ENCODE results near the gene CCDC117. TPM values are rescaled to one million over a fixed set of nuclear protein-coding genes. Genes with fewer than 3 reads are reported as not detected.

Gene CCDC117
- polyA plus RNA-seq, 1 of the 3 experiments (the other 2 are of a cell fraction) = 4.2 TPM

GRCh38 chr22:28741200-28741784 is 31.2 kb upstream of the CCDC117 start:
- H4K20me1 ChIP-seq (ENCODE audit: insufficient read depth) = no peaks in the 10 kb centered on the region
- DNase-seq = no peak
- peaks cover 19% of the 10 kb centered on the region in 2 experiments for H3K36me3 ChIP-seq (replicated peaks in 1 of 2; ENCODE audit: control insufficient read depth in 1 of 2, insufficient read depth in 2 of 2, low read length in 1 of 2)
- H3K4me2 ChIP-seq = peak overlapping the region; percentile 90
- peak overlapping the region; percentile 59; the same call in 1 of the 2 replicates for H3K9ac ChIP-seq
- H3K27me3 ChIP-seq (ENCODE audit: insufficient read depth) = no peaks in the 10 kb centered on the region
- peaks cover 11% of the 10 kb centered on the region for H3F3A ChIP-seq (replicated peaks; ENCODE audit: insufficient read depth)
- POLR2A ChIA-PET = interaction anchor here (0.7 to 1.3 kb wide), 3 partner anchors 9 to 62 kb away, joined by 3 to 4 read pairs (median 3); partner anchors contain the start of gene TTC28
- CTCF ChIA-PET = interaction anchor here (1.0 kb wide), 1 partner anchor 88 kb away, joined by 3 read pairs; no protein-coding TSS in a partner anchor
- peak overlapping the region; percentile 84 for H2AFZ ChIP-seq (ENCODE audit: low read depth)
- peaks cover 0 to 11% of the 10 kb centered on the region in 2 experiments; a peak in 1 of 4 replicates for H3K4me1 ChIP-seq (ENCODE audit: control insufficient read depth in 1 of 2, insufficient read depth in 2 of 2, low read depth in 1 of 2, low read length in 1 of 2)
- H3K79me2 ChIP-seq (ENCODE audit: insufficient read depth) = peaks cover 45% of the 10 kb centered on the region
- 5% methylated on average over 18 of the region's 18 CpGs for WGBS (ENCODE audit: low lambda C conversion rate)
- no peaks in the 10 kb centered on the region for H3K9me2 ChIP-seq
- peak overlapping the region; percentile 74 to 90 for H3K4me3 ChIP-seq (ENCODE audit: low read depth in 2 of 2, low read length in 1 of 2)
- H3K9me3 ChIP-seq = no peaks in the 10 kb centered on the region
- peak overlapping the region; percentile 18 to 44; a peak in 3 of 4 replicates for H3K27ac ChIP-seq (ENCODE audit: low read depth in 2 of 2, low read length in 1 of 2)
- TF ChIP-seq RAD21 (IDR thresholded peaks at IDR 0.05; ENCODE audit: low read length) (no peak), GATA2 (CRISPR knock-in tag; IDR thresholded peaks at IDR 0.05) (no peak), REST (IDR thresholded peaks at IDR 0.05; ENCODE audit: low read depth, low read length) (no peak), NFIC (IDR thresholded peaks at IDR 0.05; ENCODE audit: borderline replicate concordance) (no peak), POLR2AphosphoS5 (IDR thresholded peaks at IDR 0.05; ENCODE audit: low read depth, low read length) (no peak), FOXJ3 (CRISPR knock-in tag; IDR thresholded peaks at IDR 0.05) (no peak), JUND (IDR thresholded peaks at IDR 0.05) (peak; percentile 43), USF1 (IDR thresholded peaks at IDR 0.05; ENCODE audit: borderline replicate concordance, low read depth) (no peak), IRF3 (IDR thresholded peaks at IDR 0.05; ENCODE audit: low read depth, low read length) (no peak), TAF1 (IDR thresholded peaks at IDR 0.05; ENCODE audit: borderline replicate concordance, low read depth, low read length) (no peak), RCOR1 (IDR thresholded peaks at IDR 0.05; ENCODE audit: low read length) (no peak), CHD2 (IDR thresholded peaks at IDR 0.05; ENCODE audit: low read length, partially characterized antibody) (no peak), EP300 (IDR thresholded peaks at IDR 0.05; ENCODE audit: borderline replicate concordance in 1 of 2, low read depth in 1 of 2, low read length in 1 of 2) (no peak), MAX (IDR thresholded peaks at IDR 0.05; ENCODE audit: low read depth) (no peak; the same call in 1 of the 2 replicates), ELF1 (IDR thresholded peaks at IDR 0.05) (no peak), RFX5 (IDR thresholded peaks at IDR 0.05; ENCODE audit: low read length) (no peak), MEF2A (IDR thresholded peaks at IDR 0.05; ENCODE audit: borderline replicate concordance, low read depth) (no peak), SIN3A (IDR thresholded peaks at IDR 0.05; ENCODE audit: borderline replicate concordance, low read depth, low read length) (no peak), GABPA (IDR thresholded peaks at IDR 0.05; ENCODE audit: low read depth) (no peak), MXI1 (IDR thresholded peaks at IDR 0.05; ENCODE audit: low read depth, low read length) (peak; percentile 92), ZBTB33 (IDR thresholded peaks at IDR 0.05; ENCODE audit: borderline replicate concordance, low read depth) (no peak), FOXM1 (IDR thresholded peaks at IDR 0.05; ENCODE audit: low read depth) (no peak), PBX3 (IDR thresholded peaks at IDR 0.05) (no peak), SMC3 (IDR thresholded peaks at IDR 0.05; ENCODE audit: low read depth, low read length) (no peak), TEAD4 (IDR thresholded peaks at IDR 0.05; ENCODE audit: borderline replicate concordance, insufficient read depth) (no peak), TCF12 (IDR thresholded peaks at IDR 0.05) (peak; percentile 16; the same call in 1 of the 2 replicates), YY1 (IDR thresholded peaks at IDR 0.05; ENCODE audit: low read depth) (no peak)
